Vagina (tissue), 2 donors: Measurements from ENCODE around the gene AKAP8L.

Source experiments
- CTCF ChIP-seq, 3 experiments: fragments of 450-650 bp in 2 of 3; fragments of 200-600 bp in 1 of 3; sonication (generic) in 1 of 3; IDR thresholded peaks; one replicate each; pipeline ENCODE4 v1.5.1; 2017 to 2019; ENCODE audit warnings: antibody characterized with exemption in 3 of 3, mild to moderate bottlenecking in 2 of 3, moderate library complexity in 2 of 3
- POLR2A ChIP-seq, 2 donors: fragments of 450-650 bp; IDR thresholded peaks; one replicate each; pipeline ENCODE4 v1.6.1; 2017; ENCODE audit warnings: antibody characterized with exemption in 2 of 2, mild to moderate bottlenecking in 2 of 2, moderate library complexity in 2 of 2
- POLR2AphosphoS5 ChIP-seq, 2 donors: sonication (generic); formaldehyde crosslinking; IDR thresholded peaks; one replicate each; pipeline ENCODE4 v1.9.0; 2017; ENCODE audit warnings: antibody characterized with exemption in 2 of 2, mild to moderate bottlenecking in 2 of 2, low read depth in 1 of 2; ENCODE audit not compliant: insufficient read depth in 1 of 2

GRCh38 chr19:15453091-15453578, 34.3 kb upstream of the AKAP8L start:
- no peak for TF ChIP-seq CTCF (IDR thresholded peaks at IDR 0.05)
- no peak for TF ChIP-seq POLR2AphosphoS5 (IDR thresholded peaks at IDR 0.05; ENCODE audit: insufficient read depth in 1 of 2, low read depth in 1 of 2)
- TF ChIP-seq POLR2A (IDR thresholded peaks at IDR 0.05), result no peak
